Right ventricle myocardium inferior (tissue), 1 donor: Measurements from ENCODE around the gene DMBT1. TPM values are rescaled to one million over a fixed set of nuclear protein-coding genes. Genes with fewer than 3 reads are reported as not detected.

Experiments
- ATAC-seq: fragments of 200-7000 bp; cut with Tn5 transposase; one replicate; pipeline ENCODE4 v1.9.1; 2020; ENCODE audit warnings: mild to moderate bottlenecking, moderate library complexity
- DNase-seq: peaks from one replicate; pipeline ENCODE4 v3.0.0; 2021; ENCODE audit errors: missing footprints
- intact Hi-C: fragments of 100-400 bp; cut with DNase I; formaldehyde crosslinking; loops from one replicate; pipeline ENCODE4 v1.11.0; 2022
- long read RNA-seq: library from polyadenylated mRNA; unstranded; transcript quantifications from one replicate; pipeline ENCODE4 v2.0.0, GENCODE V29; 2021
- total RNA-seq: library from RNA; stranded (reverse); fragmentation: NEBNext Ultra II Directional; extraction: Animal tissue kit (Norgen Biotek cat#: 25700); gene quantifications from one replicate; pipeline ENCODE4 v1.2.1, GENCODE V29; 2021
- donor health status: DM: no; HTN: yes; CAD: no; lungs with severe emphysema.

DMBT1 gene
- total RNA-seq: not detected
- long read RNA-seq: 0 reads

DNA sequence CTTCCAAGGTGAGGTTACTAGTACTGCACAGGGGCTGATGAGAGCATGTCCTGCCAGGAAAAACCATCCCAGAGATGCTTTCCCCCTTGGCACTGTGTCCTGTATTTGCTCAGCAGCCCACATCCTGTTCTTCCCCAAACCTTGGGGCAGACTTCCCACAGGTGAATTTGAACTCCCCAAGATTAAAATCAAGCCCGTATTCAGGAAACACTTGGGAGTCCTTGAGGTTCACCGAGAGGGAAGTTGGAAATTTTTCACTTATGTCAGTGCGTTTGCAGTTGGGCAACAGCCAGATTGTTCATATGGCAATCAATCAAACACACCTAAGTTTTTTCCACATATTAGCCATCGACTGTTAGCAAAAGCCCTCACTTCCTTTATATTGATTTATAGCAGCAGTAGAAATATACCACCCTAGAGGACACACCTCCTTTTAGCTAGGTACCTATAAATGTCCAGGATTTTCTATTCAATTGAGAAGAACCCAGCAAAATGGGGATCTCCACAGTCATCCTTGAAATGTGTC is at the start of gene DMBT1:
Gene DMBT1, plus strand, starts transcription at position 476 of the 526 bp plus-strand sequence. Its CDS starts 17 bp downstream, at position 493.
- DNase-seq (no peak), ATAC-seq (no peak)
- intact Hi-C loops: no loop called here

DNA sequence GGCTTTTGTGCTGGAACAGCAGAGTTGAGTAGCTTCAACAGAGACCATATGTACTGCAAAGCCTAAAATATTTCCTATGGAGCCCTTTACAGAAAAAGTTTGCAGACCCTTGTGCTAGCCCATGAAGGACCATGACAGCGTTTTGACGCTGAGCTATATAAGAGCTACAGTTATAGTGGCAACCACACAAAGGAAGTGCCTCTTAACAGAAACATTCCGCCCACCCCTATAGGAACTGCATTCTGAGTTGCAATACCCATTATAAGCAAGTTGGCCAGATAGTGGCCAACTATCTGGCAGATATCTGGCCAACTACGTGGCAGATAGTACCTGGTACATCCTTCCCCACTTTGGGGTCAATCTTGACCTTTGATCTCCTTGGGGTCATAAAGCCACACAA is 47.5 kb upstream of the DMBT1 start:
- intact Hi-C loops: no loop called here
- no peak for DNase-seq
- no peak for ATAC-seq

DNA sequence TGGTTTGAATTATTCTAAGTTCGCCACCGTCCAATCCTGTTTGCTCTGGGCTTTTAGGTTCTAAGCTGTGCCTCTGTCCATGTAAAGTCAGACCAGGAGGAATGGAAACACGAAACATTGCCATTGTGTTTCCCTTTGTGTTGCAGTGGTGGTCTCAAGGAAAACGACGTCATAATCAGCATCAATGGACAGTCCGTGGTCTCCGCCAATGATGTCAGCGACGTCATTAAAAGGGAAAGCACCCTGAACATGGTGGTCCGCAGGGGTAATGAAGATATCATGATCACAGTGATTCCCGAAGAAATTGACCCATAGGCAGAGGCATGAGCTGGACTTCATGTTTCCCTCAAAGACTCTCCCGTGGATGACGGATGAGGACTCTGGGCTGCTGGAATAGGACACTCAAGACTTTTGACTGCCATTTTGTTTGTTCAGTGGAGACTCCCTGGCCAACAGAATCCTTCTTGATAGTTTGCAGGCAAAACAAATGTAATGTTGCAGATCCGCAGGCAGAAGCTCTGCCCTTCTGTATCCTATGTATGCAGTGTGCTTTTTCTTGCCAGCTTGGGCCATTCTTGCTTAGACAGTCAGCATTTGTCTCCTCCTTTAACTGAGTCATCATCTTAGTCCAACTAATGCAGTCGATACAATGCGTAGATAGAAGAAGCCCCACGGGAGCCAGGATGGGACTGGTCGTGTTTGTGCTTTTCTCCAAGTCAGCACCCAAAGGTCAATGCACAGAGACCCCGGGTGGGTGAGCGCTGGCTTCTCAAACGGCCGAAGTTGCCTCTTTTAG is 46.3 kb upstream of the DMBT1 start:
- ATAC-seq: no peak
- intact Hi-C loops: no loop called here
- no peak for DNase-seq

DNA sequence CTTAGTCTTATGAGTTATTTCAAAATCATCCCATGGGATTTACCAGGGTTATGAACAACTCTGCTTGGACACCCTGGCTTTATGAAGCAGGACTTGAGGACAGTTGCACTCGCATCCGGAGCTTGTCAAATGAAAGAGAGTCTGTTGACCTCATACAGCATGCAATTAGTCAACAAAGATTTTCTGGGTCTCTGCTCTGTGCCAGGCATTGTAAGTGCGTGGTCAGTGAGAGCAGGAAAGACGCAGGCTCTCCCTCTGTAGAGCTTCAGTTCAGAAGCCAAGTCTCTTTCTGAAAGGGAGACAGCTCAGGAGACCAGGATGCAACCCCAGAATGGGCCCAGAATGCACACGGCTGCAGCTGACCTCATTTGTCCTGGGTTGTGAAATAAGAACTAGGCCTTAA is 45.5 kb upstream of the DMBT1 start:
- intact Hi-C loops: no loop called here
- peak; percentile 88 for ATAC-seq
- no peak for DNase-seq

DNA sequence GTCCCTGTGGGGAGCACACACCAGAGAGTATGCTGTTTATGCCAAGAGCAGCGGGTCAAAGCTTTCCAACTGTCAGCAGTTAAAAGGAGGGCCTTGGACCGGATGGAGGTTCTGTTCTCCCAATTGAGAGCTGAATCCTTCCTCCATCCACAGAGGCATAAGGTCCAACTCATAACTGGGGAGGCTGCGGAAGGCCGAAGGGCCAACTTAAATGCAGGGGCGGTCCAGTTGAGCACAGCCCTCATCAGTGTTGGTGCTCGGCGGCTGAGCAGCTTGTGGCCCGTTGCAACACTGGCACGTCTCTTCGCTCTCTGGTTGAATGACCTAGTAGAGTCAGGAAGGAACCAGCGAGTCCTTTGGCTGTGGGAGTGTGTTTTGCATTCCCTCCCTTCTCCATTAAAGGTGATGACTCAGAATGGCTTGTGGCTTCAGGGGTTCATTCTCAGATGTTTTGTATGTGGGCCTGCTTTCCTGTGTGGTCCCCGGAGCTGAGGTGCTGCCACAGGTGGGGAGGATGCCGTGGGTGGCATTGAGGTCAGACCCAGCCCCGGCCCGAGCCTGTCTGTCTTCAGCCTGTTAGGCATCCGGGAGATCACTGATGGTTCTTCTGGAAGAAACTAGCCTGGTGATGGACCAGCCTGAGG is 44.8 kb upstream of the DMBT1 start:
- ATAC-seq (peak; percentile 78), DNase-seq (no peak)
- intact Hi-C loops: no loop called here

DNA sequence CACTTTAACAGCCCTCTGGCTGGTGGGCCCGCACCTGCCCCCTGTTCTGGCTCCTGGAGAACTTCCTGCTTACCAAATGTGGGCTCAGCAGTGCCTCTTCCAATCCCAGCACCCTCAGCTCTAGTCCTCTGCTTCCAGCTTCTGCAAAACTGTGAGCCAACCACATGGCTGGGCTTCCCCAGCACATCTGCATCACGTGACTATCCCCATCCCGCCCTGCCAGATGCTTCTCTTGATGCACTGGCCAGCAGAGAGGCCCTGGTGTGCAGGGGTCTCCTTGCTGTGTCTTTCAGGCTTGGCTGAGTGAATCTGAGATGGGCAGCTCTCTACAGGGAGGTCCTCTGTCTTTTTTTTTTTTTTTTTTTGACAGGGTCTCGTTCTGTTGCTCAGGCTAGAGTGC is 43.8 kb upstream of the DMBT1 start:
- no peak for ATAC-seq
- intact Hi-C loops: no loop called here

DNA sequence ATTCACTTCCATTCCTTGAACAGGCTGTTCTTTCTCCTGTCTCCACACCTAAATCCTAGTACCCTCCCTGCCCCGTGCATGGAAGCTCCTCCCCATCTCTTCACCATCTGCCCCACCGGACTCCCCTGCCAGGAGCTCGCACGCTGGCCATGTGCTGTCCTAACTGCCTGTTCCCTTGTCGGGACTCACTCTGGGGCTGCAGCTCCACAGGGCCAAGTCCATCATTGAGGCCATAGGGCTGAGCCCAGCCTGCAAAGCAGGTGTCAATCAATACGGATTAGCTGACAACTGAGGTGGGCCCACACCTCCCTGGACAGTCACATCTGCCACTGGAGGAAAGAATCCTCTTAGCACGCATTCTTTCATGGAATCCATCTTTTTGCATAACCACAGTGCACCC is 41.4 kb upstream of the DMBT1 start:
- DNase-seq (no peak), ATAC-seq (no peak)
- intact Hi-C loops: no loop called here

More for the DNA sequence above, 43.8 kb upstream of the DMBT1 start:
- no peak for DNase-seq

DNA sequence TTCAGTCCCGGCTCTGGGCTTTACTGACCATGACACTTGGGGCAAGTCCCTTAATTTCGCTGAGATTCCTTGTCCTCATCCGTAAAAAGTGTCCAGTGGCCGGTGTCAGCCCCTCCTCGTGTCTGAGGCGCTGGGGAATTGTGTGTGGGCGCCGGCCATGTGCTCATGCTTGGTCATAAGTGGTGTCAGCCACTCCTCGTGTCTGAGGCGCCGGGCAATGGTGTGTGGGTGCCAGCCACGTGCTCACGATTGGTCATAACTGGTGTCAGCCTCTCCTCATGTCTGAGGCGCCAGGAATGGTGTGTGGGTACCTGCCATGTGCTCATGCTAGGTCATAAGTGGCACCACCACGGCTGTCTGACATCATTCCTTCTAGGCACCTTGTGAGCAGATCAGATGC is 40.7 kb upstream of the DMBT1 start:
- ATAC-seq (no peak), DNase-seq (no peak)
- intact Hi-C loops: no loop called here

DNA sequence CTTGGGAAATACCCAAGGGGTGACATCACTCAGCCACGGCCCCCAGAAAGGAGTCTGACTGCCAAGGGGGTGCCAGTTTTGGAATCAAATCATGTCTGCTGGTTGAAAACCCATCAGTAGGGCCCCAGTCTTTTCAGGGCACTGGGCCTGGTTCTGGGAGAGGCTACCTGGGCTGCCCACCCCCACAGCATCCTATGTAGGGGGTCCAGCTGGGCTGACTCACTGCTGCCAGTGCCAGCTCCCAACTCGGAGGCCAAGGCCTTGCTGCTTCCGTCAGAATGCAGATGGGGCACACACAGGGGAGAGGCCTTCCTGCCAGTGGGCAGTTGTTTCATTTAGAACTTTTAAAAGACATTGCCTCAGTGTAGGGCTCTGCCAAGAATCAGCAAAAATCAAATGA is 39.5 kb upstream of the DMBT1 start:
- no peak for ATAC-seq
- intact Hi-C loops: no loop called here
- no peak for DNase-seq

DNA sequence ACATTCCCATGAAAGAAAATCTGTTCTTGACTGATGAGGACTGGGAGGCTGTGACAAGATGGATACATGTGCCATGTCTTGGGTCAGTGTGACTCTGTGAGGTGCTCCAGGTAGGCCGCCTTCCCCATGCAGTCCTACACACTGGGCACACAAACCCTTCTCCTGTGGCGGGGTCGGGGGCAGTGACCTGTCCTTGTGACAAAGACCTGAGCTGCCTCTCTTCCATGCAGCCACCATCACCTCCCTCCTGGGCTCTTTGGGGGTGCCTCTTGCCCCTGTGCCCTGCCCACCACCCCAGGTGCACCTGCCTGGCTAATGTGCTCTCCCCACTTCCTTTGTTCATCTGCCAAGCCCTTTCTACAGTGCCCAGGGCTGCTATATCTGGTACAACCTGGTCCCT is 35.7 kb upstream of the DMBT1 start:
- ATAC-seq (no peak), DNase-seq (no peak)
- intact Hi-C loops: no loop called here

DNA sequence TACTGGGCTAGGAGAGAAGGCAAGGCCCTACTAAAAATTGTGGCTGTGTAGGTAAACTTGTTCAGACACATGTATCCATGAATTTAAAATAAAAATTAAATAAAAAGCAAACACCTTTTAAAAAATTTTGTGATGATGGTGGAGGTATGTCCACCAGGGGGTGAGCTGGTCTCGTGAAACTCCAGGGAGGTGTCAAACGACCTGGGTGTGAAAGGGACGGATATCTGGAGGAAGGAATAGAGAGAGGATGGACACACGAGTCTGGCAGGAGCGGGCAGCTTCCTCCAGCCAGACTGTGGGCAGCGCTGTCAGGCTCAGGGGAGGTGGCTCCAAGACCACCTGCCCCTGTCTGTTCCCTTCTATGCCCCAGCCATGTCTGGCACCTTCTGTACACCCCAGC is 34.8 kb upstream of the DMBT1 start:
- intact Hi-C loops: no loop called here
- DNase-seq: no peak
- no peak for ATAC-seq

DNA sequence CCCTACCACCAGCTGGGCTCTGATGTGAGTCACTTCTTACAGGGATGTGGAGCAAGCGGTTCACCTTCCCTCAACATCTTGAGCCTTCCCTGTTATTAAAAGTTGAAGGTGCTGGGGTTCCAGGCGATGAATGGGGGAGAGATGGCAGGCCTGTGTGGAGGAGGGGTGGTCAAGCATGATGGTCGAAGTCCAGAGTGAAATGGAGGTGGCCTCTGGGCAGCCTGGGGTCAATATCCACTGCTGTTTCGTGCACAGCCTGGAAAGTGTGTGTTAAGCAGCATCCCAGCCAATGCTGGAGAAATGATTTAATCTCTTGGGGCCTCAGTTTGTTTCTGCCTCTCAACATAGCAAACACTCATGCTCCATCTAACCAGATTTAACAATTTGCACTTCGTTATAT is 33.7 kb upstream of the DMBT1 start:
- DNase-seq (no peak), ATAC-seq (no peak)
- intact Hi-C loops: no loop called here

DNA sequence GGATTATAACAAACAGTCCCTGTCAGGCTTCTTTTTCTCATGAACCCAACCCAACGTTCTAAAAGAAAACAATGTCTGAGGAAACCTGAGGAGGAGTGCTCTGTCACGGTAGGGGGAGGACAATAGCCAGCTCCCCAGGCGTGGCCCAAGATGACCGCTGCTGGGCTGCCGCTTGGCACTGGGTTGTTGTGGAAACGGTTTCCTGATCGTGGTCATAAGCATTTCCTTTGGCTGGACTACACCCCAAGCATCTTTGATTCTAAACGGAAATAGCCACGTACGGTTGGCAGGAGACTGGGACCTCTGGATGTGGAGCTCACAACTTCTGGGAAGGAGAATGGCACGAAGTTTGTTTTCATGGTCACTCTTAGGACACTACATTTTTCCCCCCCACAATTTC is 30.4 kb upstream of the DMBT1 start:
- DNase-seq: no peak
- no peak for ATAC-seq
- intact Hi-C loops: no loop called here

DNA sequence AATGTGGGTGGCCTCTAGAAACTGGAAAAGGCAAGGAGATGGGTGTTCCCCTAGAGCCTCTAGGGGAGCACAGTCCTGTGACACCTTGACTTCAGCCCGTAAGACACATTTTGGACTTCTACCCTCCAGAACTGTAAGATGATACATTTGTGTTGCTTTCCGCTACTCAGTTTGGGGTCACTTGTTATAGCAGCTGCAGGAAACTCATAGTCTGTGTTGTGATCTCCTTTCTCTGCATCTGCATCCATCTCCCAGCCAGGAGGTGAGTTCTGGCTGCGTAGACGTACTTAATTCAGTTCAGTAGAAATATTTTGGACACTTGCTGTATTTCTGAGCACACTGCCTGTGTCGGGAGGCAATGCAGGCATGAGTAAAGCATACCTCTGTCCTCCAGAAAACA is 29.3 kb upstream of the DMBT1 start:
- ATAC-seq (no peak), DNase-seq (no peak)
- intact Hi-C loops: no loop called here

DNA sequence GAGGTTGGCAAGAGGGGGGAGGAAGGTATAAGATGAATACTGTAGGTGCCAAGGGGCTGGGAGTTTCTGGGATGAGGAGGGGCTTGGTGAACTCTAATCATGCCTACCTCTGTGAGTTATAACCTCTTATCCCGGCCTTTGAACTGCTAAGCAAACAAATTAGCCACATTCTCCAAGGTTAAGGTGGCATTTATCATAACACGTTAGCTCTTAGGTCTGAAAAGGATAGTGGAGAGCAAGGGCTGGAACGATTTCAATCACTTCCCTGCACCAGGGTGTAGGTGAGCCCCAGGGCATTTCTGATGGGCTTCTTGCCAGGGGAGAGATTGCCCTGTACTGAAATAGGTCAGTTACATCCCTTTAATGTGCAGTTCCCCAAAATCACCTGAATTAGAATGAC is 28.6 kb upstream of the DMBT1 start:
- ATAC-seq: no peak
- intact Hi-C loops: no loop called here
- DNase-seq: no peak

DNA sequence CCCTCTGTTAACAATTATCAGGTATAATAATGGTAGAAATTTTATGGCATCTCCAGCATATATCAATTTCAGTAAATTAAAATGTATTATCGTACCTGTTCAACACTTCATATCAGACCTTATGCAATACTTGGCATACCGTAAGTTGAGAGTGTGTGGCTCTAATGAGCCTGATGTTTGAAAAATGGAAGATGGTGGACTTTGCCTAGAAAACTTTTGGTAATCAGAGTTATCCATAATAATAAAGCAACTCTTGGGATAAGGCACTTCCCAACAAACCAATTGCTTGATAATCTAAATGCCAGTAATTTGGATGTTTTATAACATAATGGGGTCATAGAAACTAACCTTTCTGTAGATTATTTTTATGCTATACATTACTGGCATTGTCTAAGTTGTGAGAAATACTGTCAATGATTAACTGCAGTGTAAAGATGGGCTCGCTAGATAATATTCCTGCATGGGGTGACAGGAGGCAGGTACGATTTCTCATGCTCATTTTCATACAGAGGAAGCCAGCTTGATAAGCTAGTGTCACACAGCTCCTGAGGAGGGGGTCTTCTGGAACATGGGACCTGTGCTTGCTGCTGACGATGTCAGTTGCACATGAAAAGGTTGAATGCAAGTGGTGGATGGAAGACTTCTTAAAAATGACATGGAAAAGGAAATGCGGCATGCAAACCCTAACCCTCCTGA is 27.8 kb upstream of the DMBT1 start:
- DNase-seq (no peak), ATAC-seq (no peak)
- intact Hi-C loops: no loop called here

DNA sequence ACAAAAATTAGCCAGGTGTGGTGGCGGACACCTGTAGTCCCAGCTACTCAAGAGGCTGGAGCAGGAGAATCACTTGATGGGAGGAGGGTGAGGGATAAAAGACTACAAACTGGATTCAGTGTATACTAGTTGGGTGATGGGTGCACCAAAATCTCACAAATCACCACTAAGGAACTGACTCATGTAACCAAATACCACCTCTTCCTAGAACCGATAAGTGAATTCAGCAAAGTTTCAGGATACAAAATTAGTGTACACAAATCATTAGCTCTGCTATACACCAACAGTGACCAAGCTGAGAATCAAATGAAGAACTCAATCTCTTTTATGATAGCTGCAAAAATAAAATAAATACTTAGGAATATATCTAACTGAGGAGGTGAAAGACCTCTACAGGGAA is 23.0 kb upstream of the DMBT1 start:
- intact Hi-C loops: no loop called here
- ATAC-seq (no peak), DNase-seq (no peak)

DNA sequence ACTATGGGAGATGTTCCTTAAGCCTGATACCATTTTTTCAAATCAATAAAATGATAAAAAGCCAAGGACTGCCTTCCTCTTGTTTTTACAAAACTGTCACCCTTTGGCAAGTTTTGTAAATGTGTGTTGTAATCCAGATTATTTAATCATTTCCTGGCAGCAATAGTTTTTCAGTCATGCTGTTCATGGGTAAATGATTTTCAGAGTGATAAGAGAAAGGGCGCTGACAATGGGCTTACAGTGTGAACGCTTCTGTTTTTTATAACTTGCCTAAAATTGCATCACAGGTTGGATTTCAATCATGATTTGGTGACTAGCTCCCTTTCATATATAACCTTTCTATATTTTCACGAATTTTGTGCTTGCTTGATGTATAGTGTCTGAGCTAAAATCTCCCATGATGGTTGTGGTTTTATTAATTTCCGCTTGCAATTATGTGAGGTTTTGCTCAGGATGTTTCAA is 19.0 kb upstream of the DMBT1 start:
- DNase-seq (no peak), ATAC-seq (no peak)
- intact Hi-C loops: no loop called here

DNA sequence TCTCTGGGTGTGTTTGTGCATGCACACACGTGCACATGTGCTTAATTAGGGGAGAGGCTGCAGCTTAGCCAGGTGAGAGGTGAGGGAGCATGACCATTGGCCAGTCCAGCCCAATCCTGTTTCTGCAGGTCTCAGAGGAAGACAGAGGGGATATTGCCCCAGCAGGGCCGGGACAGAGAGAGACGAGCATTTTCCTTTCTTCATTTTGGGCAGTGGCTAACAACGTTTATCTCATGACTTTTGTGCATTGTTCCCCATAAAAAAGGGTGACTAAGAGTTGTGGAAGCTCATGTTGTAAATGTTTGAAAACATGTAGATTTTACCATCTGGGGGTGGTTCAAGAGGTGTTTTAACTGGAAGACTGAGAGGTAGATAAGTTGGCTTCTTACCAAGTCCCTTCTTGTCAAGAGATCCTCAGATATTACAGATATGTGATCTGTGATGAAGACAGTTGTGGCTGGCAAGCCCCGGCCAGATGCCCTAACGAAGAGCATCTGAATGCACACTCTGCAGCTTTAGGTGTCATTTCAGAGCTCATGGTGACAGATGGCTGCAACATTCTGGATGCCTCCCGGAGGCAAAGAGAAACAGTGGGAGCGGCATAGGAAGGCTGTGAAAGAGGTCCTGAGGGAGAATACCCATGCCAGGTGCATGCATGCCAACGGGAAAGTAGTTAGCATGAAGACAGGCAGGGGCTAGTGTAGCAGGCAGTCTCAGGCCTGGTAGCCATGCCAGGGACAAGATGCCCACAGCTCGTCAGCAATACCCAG is 16.7 kb upstream of the DMBT1 start:
- DNase-seq (no peak), ATAC-seq (no peak)
- intact Hi-C loops: no loop called here
